ENCODE results near the gene CADM4.
"Not testable (repeated sequence)": the region's sequence is repeated elsewhere in the genome, so short reads cannot be mapped to it uniquely, and the experiment has no call there.

The CADM4 gene

GRCh38 chr19:43639519-43640423 is at the start of gene CADM4:
TSS of gene CADM4 (minus strand) at chr19:43639850. CDS start at chr19:43639790, 60 bp downstream.
- DNase-seq (ENCODE audit: low read depth in 3 of 3), result peak in 1 of 3 donors; percentile 31

- no peak for DNase-seq (ENCODE audit: low read depth in 3 of 3)
These were observed 48.5 kb upstream of the CADM4 start for GRCh38 chr19:43688059-43688701.

GRCh38 chr19:43687660-43687997 is 48.0 kb upstream of the CADM4 start:
- DNase-seq (ENCODE audit: low read depth in 3 of 3), result no peak

- DNase-seq (ENCODE audit: low read depth in 3 of 3), result no peak
These were observed 44.7 kb upstream of the CADM4 start for GRCh38 chr19:43684326-43684725.

GRCh38 chr19:43683905-43684304 is 44.3 kb upstream of the CADM4 start:
- no peak for DNase-seq (ENCODE audit: low read depth in 3 of 3)

GRCh38 chr19:43682824-43683661 is 43.4 kb upstream of the CADM4 start:
- no peak for DNase-seq (ENCODE audit: low read depth in 3 of 3)

- not testable (repeated sequence) for DNase-seq (ENCODE audit: low read depth in 3 of 3)
These were observed 42.6 kb upstream of the CADM4 start for GRCh38 chr19:43682269-43682668.

GRCh38 chr19:43681821-43682220 is 42.2 kb upstream of the CADM4 start:
- DNase-seq (ENCODE audit: low read depth in 3 of 3), result no peak

GRCh38 chr19:43678512-43679261 is 39.0 kb upstream of the CADM4 start:
- no peak for DNase-seq (ENCODE audit: low read depth in 3 of 3)

- DNase-seq (ENCODE audit: low read depth in 3 of 3), result no peak
These were observed 36.3 kb upstream of the CADM4 start for GRCh38 chr19:43675906-43676305.

- no peak for DNase-seq (ENCODE audit: low read depth in 3 of 3)
These were observed 35.7 kb upstream of the CADM4 start for GRCh38 chr19:43675269-43675879.

- no peak for DNase-seq (ENCODE audit: low read depth in 3 of 3)
These were observed 34.9 kb upstream of the CADM4 start for GRCh38 chr19:43674596-43674995.

- DNase-seq (ENCODE audit: low read depth in 3 of 3), result no peak
These were observed 34.5 kb upstream of the CADM4 start for GRCh38 chr19:43674183-43674582.

GRCh38 chr19:43673637-43674036 is 34.0 kb upstream of the CADM4 start:
- no peak for DNase-seq (ENCODE audit: low read depth in 3 of 3)

- DNase-seq (ENCODE audit: low read depth in 3 of 3), result no peak
These were observed 32.5 kb upstream of the CADM4 start for GRCh38 chr19:43672061-43672679.

- DNase-seq (ENCODE audit: low read depth in 3 of 3), result peak; percentile 90 to 98 (median 97)
These were observed 28.9 kb upstream of the CADM4 start for GRCh38 chr19:43668406-43669109.

- DNase-seq (ENCODE audit: low read depth in 3 of 3), result peak in 1 of 3 donors; percentile 96
These were observed 28.3 kb upstream of the CADM4 start for GRCh38 chr19:43667876-43668405.

- no peak for DNase-seq (ENCODE audit: low read depth in 3 of 3)
These were observed 27.7 kb upstream of the CADM4 start for GRCh38 chr19:43667126-43667875.

- DNase-seq (ENCODE audit: low read depth in 3 of 3), result no peak
These were observed 24.4 kb upstream of the CADM4 start for GRCh38 chr19:43664018-43664417.
